Osteoblast (primary cell): ENCODE data around the gene RPS3. TPM values are rescaled to one million over a fixed set of nuclear protein-coding genes. Genes with fewer than 3 reads are reported as not detected.
"Not testable (repeated sequence)": the region's sequence is repeated elsewhere in the genome, so short reads cannot be mapped to it uniquely, and the experiment has no call there.

ENCODE experiments used
- DNase-seq: peaks from one replicate; pipeline ENCODE4 v3.0.0; 2011; ENCODE audit warnings: low spot score, mixed read lengths; ENCODE audit not compliant: insufficient read length; ENCODE audit errors: missing footprints
- H2AFZ ChIP-seq: 2 replicates; pipeline ENCODE4 v1.6.0; 2011; ENCODE audit warnings: mild to moderate bottlenecking, low read length
- H3K27ac ChIP-seq: 2 replicates; pipeline ENCODE4 v1.5.1; 2011; ENCODE audit warnings: mild to moderate bottlenecking, low read depth, low read length, moderate library complexity
- H3K27me3 ChIP-seq: 2 replicates; pipeline ENCODE4 v1.6.0; 2012; ENCODE audit warnings: mild to moderate bottlenecking, control low read depth, inconsistent platforms, low read length, moderate library complexity; ENCODE audit not compliant: insufficient read depth
- H3K36me3 ChIP-seq: 2 replicates; pipeline ENCODE4 v1.5.1; 2011; ENCODE audit warnings: mild to moderate bottlenecking, low read length, control low read depth, moderate library complexity; ENCODE audit not compliant: insufficient read depth
- H3K4me1 ChIP-seq: 2 replicates; pipeline ENCODE4 v1.5.1; 2011; ENCODE audit warnings: mild to moderate bottlenecking, low read length, control low read depth, moderate library complexity; ENCODE audit not compliant: insufficient read depth
- H3K4me2 ChIP-seq: 2 replicates; pipeline ENCODE4 v1.6.0; 2011; ENCODE audit warnings: mild to moderate bottlenecking, low read length; ENCODE audit not compliant: insufficient read depth
- H3K4me3 ChIP-seq: fragments of 200-600 bp; sonication (generic); 3 replicates; pipeline ENCODE4 v1.5.1; 2012; ENCODE audit warnings: mild to moderate bottlenecking, low read length, inconsistent platforms; ENCODE audit not compliant: insufficient read depth
- H3K79me2 ChIP-seq: 2 replicates; pipeline ENCODE4 v1.6.0; 2012; ENCODE audit warnings: mild to moderate bottlenecking, low read length, control low read depth, inconsistent platforms; ENCODE audit not compliant: insufficient read depth
- H3K9me3 ChIP-seq: 2 replicates; pipeline ENCODE4 v1.5.1; 2011; ENCODE audit warnings: low read depth, low read length, control low read depth
- H4K20me1 ChIP-seq: 2 replicates; pipeline ENCODE4 v1.6.0; 2012; ENCODE audit warnings: mild to moderate bottlenecking, low read length, control low read depth; ENCODE audit not compliant: insufficient read depth
- CTCF ChIP-seq: IDR thresholded peaks from 2 replicates; pipeline ENCODE4 v1.5.1; 2011; ENCODE audit warnings: mild to moderate bottlenecking, low read depth, low read length, moderate library complexity; ENCODE audit errors: extremely low read depth
- total RNA-seq: library from RNA; depleted of rRNA; stranded (reverse); fragments of >200 nt; gene quantifications from 2 replicates; pipeline ENCODE4 v1.2.3, GENCODE V29; 2012

RPS3 gene
- total RNA-seq, 1 donor, result 1,512 TPM

GRCh38 chr11:75373201-75373600 lies 26.1 kb upstream of the RPS3 start:
- H3K4me3 ChIP-seq, result no peak overlapping the region
- H4K20me1 ChIP-seq, result no peaks in the 10 kb centered on the region
- H2AFZ ChIP-seq, result no peak overlapping the region
- no peaks in the 10 kb centered on the region for H3K36me3 ChIP-seq
- H3K9me3 ChIP-seq, result no peaks in the 10 kb centered on the region
- H3K27me3 ChIP-seq, result peaks cover 6% of the 10 kb centered on the region
- no peak for TF ChIP-seq CTCF
- H3K79me2 ChIP-seq, result no peaks in the 10 kb centered on the region
- H3K27ac ChIP-seq, result no peak overlapping the region
- H3K4me1 ChIP-seq, result no peaks in the 10 kb centered on the region
- no peak overlapping the region for H3K4me2 ChIP-seq
- no peak for DNase-seq

GRCh38 chr11:75374646-75375045 lies 24.7 kb upstream of the RPS3 start:
- H3K36me3 ChIP-seq, result no peaks in the 10 kb centered on the region
- H4K20me1 ChIP-seq, result no peaks in the 10 kb centered on the region
- H3K27me3 ChIP-seq, result peaks cover 6% of the 10 kb centered on the region
- no peak overlapping the region for H2AFZ ChIP-seq
- no peak for TF ChIP-seq CTCF
- no peaks in the 10 kb centered on the region for H3K4me1 ChIP-seq
- no peaks in the 10 kb centered on the region for H3K79me2 ChIP-seq
- no peak overlapping the region for H3K4me3 ChIP-seq
- H3K4me2 ChIP-seq, result no peak overlapping the region
- no peak overlapping the region for H3K27ac ChIP-seq
- DNase-seq, result no peak
- H3K9me3 ChIP-seq, result no peaks in the 10 kb centered on the region

- Histone ChIP-seq H3K9me3 (no peaks in the 10 kb centered on the region), H3K79me2 (no peaks in the 10 kb centered on the region), H2AFZ (no peak overlapping the region), H3K4me1 (no peaks in the 10 kb centered on the region), H3K36me3 (no peaks in the 10 kb centered on the region), H4K20me1 (no peaks in the 10 kb centered on the region), H3K27me3 (peaks cover 6% of the 10 kb centered on the region), H3K27ac (no peak overlapping the region), H3K4me2 (no peak overlapping the region), H3K4me3 (no peak overlapping the region)
- DNase-seq, result no peak
- no peak for TF ChIP-seq CTCF
Observed at GRCh38 chr11:75375626-75376025, 23.7 kb upstream of the RPS3 start.

GRCh38 chr11:75376175-75376574 lies 23.1 kb upstream of the RPS3 start:
- Histone ChIP-seq H4K20me1 (no peaks in the 10 kb centered on the region), H3K27ac (no peak overlapping the region), H3K9me3 (no peaks in the 10 kb centered on the region), H2AFZ (no peak overlapping the region), H3K79me2 (no peaks in the 10 kb centered on the region), H3K4me2 (no peak overlapping the region), H3K4me1 (no peaks in the 10 kb centered on the region), H3K36me3 (no peaks in the 10 kb centered on the region), H3K27me3 (peaks cover 6% of the 10 kb centered on the region), H3K4me3 (no peak overlapping the region)
- TF ChIP-seq CTCF, result peak; percentile 5
- DNase-seq, result no peak

GRCh38 chr11:75378776-75379175 lies 20.5 kb upstream of the RPS3 start:
- H4K20me1 ChIP-seq, H3K4me2 ChIP-seq, H3K27me3 ChIP-seq, H3K36me3 ChIP-seq, DNase-seq, H3K9me3 ChIP-seq, H3K4me3 ChIP-seq, H3K79me2 ChIP-seq, H3K27ac ChIP-seq, H3K4me1 ChIP-seq, H2AFZ ChIP-seq: not testable (repeated sequence)
